Measurements from ENCODE around the gene TIAM2.
A peak's percentile ranks its signal among the peaks of the same experiment; 100 is the strongest.
"Not testable (repeated sequence)": the region's sequence is repeated elsewhere in the genome, so short reads cannot be mapped to it uniquely, and the experiment has no call there.

The TIAM2 gene

GRCh38 chr6:155103083-155103645 lies 108.0 kb downstream of the TIAM2 start:
- not testable (repeated sequence) for DNase-seq (ENCODE audit: low read depth)

GRCh38 chr6:155103816-155104366 lies 108.8 kb downstream of the TIAM2 start:
- DNase-seq (ENCODE audit: low read depth) = no peak

GRCh38 chr6:155106456-155107115 lies 111.5 kb downstream of the TIAM2 start:
- DNase-seq (ENCODE audit: low read depth) = no peak

- no peak for DNase-seq (ENCODE audit: low read depth)
Observed at GRCh38 chr6:155107432-155108069, 112.4 kb downstream of the TIAM2 start.

GRCh38 chr6:155108070-155108820 lies 113.1 kb downstream of the TIAM2 start:
- DNase-seq (ENCODE audit: low read depth) = no peak

GRCh38 chr6:155110721-155111120 lies 115.6 kb downstream of the TIAM2 start:
- no peak for DNase-seq (ENCODE audit: low read depth)

- DNase-seq (ENCODE audit: low read depth) = no peak
Observed at GRCh38 chr6:155112757-155113156, 117.6 kb downstream of the TIAM2 start.

GRCh38 chr6:155115893-155116570 lies 120.9 kb downstream of the TIAM2 start:
- no peak for DNase-seq (ENCODE audit: low read depth)

GRCh38 chr6:155116571-155116910 lies 121.4 kb downstream of the TIAM2 start:
- no peak for DNase-seq (ENCODE audit: low read depth)

GRCh38 chr6:155117256-155117655 lies 122.1 kb downstream of the TIAM2 start:
- no peak for DNase-seq (ENCODE audit: low read depth)

- no peak for DNase-seq (ENCODE audit: low read depth)
Observed at GRCh38 chr6:155117785-155118184, 122.7 kb downstream of the TIAM2 start.

- not testable (repeated sequence) for DNase-seq (ENCODE audit: low read depth)
Observed at GRCh38 chr6:155119201-155119600, 124.1 kb downstream of the TIAM2 start.

GRCh38 chr6:155120034-155120433 lies 124.9 kb downstream of the TIAM2 start:
- DNase-seq (ENCODE audit: low read depth) = no peak

- no peak for DNase-seq (ENCODE audit: low read depth)
Observed at GRCh38 chr6:155121294-155121693, 126.2 kb downstream of the TIAM2 start.

GRCh38 chr6:155121699-155122098 lies 126.6 kb downstream of the TIAM2 start:
- no peak for DNase-seq (ENCODE audit: low read depth)

GRCh38 chr6:155122199-155122950 lies 127.3 kb downstream of the TIAM2 start:
- no peak for DNase-seq (ENCODE audit: low read depth)

GRCh38 chr6:155123520-155123919 lies 128.4 kb downstream of the TIAM2 start:
- no peak for DNase-seq (ENCODE audit: low read depth)

GRCh38 chr6:155125906-155126305 lies 130.8 kb downstream of the TIAM2 start:
- no peak for DNase-seq (ENCODE audit: low read depth)

GRCh38 chr6:155126727-155127439 lies 131.8 kb downstream of the TIAM2 start:
- DNase-seq (ENCODE audit: low read depth) = peak; percentile 58

GRCh38 chr6:155128977-155129376 lies 133.9 kb downstream of the TIAM2 start:
- no peak for DNase-seq (ENCODE audit: low read depth)

GRCh38 chr6:155129744-155130143 lies 134.6 kb downstream of the TIAM2 start:
- DNase-seq (ENCODE audit: low read depth) = no peak

All from stimulated activated CD8-positive, alpha-beta memory T cell treated with anti-CD3 and anti-CD28 coated beads, Interleukin-4, amount 100 ng/mL, for 24 hours (primary cell).